GM12878 (cell line): ENCODE measurements around the gene MT1H.

Experiments
- ASH2L ChIP-seq: fragments of 300-600, 200-600 bp; sonication (generic); IDR thresholded peaks from 2 replicates; pipeline ENCODE4 v1.6.1; 2017; ENCODE audit warnings: low read depth, mild to moderate bottlenecking, borderline replicate concordance
- CTCF ChIP-seq, 3 experiments: IDR thresholded peaks in 2 of 3; conservative IDR thresholded peaks in 1 of 3; 2 replicates each; pipeline ENCODE4 v1.5.1; 2011; ENCODE audit warnings: low read depth in 3 of 3, low read length in 3 of 3, mild to moderate bottlenecking in 3 of 3, control low read depth in 2 of 3, moderate library complexity in 2 of 3, inconsistent platforms in 1 of 3, mixed read lengths in 1 of 3; ENCODE audit not compliant: control insufficient read depth in 2 of 3, insufficient read depth in 1 of 3; ENCODE audit errors: extremely low read depth in 1 of 3
- EZH2 ChIP-seq: IDR thresholded peaks from 2 replicates; pipeline ENCODE4 v1.6.1; 2012; ENCODE audit warnings: low read depth, mild to moderate bottlenecking, control low read depth, inconsistent platforms, low read length, borderline replicate concordance; ENCODE audit not compliant: control insufficient read depth
- MXI1 ChIP-seq: fragments of 150-350 bp; IDR thresholded peaks from 2 replicates; pipeline ENCODE4 v1.6.1; 2011; ENCODE audit warnings: low read depth, mild to moderate bottlenecking, inconsistent platforms, low read length, improper control_type of control experiment
- POLR2AphosphoS2 ChIP-seq: IDR thresholded peaks from 2 replicates; pipeline ENCODE4 v1.6.1; 2011; ENCODE audit warnings: low read depth, mild to moderate bottlenecking, low read length, improper control_type of control experiment, moderate library complexity
- RCOR1 ChIP-seq: conservative IDR thresholded peaks from 2 replicates; pipeline ENCODE4 v1.6.1; 2012; ENCODE audit warnings: low read depth, low read length, improper control_type of control experiment
- SP1 ChIP-seq: IDR thresholded peaks from one replicate; pipeline ENCODE4 v1.6.1; 2011; ENCODE audit warnings: low read depth, low read length
- SRF ChIP-seq, 2 experiments: IDR thresholded peaks; 2 replicates each; pipeline ENCODE4 v1.6.1; 2011; ENCODE audit warnings: low read depth in 2 of 2, low read length in 2 of 2, mild to moderate bottlenecking in 1 of 2, moderate library complexity in 1 of 2

GRCh38 chr16:56637814-56638750, 31.5 kb upstream of the MT1H start, which contains the start of gene MT1A:
- TF ChIP-seq POLR2AphosphoS2 (no peak), MXI1 (no peak), CTCF (IDR thresholded peaks at IDR 0.05 in 2 of 3, conservative IDR thresholded peaks at IDR 0.05 in 1 of 3; ENCODE audit: control insufficient read depth in 2 of 3, extremely low read depth in 1 of 3, insufficient read depth in 1 of 3, low read depth in 3 of 3, low read length in 3 of 3) (no peak), SRF (IDR thresholded peaks at IDR 0.05; ENCODE audit: low read depth in 2 of 2, low read length in 2 of 2) (no peak), RCOR1 (no peak), EZH2 (no peak), ASH2L (no peak), SP1 (no peak)
